ENCODE data around the gene EFHC2. TPM values are rescaled to one million over a fixed set of nuclear protein-coding genes. Genes with fewer than 3 reads are reported as not detected.

Gene EFHC2
- total RNA-seq, 1 donor from 2014 or later, result under 0.01 TPM

- DNase-seq (ENCODE audit: low read depth) (no peak), FAIRE-seq (no peak)
- no peak for TF ChIP-seq CTCF (IDR thresholded peaks at IDR 0.05; ENCODE audit: insufficient read depth, low read length, severe bottlenecking)
These were observed 6.1 kb upstream of the EFHC2 start for GRCh38 chrX:44349561-44349960.

GRCh38 chrX:44344687-44345086, 1.2 kb upstream of the EFHC2 start:
- DNase-seq (ENCODE audit: low read depth) (no peak), FAIRE-seq (no peak)
- H3K27me3 ChIP-seq (ENCODE audit: control insufficient read depth, insufficient read depth, low read length), result no peaks in the 10 kb centered on the region
- no peaks in the 10 kb centered on the region for H3K36me3 ChIP-seq (ENCODE audit: control insufficient read depth, insufficient read depth, low read length)
- no peak for TF ChIP-seq CTCF (IDR thresholded peaks at IDR 0.05; ENCODE audit: insufficient read depth, low read length, severe bottlenecking)
- no peak overlapping the region for H3K4me3 ChIP-seq (ENCODE audit: low read depth, low read length)

More at GRCh38 chrX:44349561-44349960, 6.1 kb upstream of the EFHC2 start:
- Histone ChIP-seq H3K4me3 (ENCODE audit: low read depth, low read length) (no peak overlapping the region), H3K27me3 (ENCODE audit: control insufficient read depth, insufficient read depth, low read length) (no peaks in the 10 kb centered on the region), H3K36me3 (ENCODE audit: control insufficient read depth, insufficient read depth, low read length) (no peaks in the 10 kb centered on the region)

DNA sequence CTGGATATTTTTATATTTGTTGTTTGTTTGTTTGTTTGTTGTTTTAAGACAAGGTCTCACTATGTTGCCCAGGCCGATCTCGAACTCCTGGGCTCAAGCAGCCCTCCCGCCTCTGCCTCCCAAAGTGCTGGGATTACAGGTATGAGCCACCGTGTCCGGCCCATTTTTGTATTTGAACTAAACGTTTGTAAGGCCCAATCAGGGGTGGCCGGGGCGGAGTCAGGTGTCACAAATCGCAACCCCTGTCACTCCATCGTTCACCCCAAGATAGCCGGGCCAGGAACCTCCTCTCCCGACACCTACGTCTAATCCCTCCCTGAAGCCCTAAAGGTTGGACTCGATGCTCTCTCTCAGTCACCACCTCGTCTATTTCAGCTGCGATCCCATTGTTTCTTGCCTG, 722 bp upstream of the EFHC2 start:
- no peaks in the 10 kb centered on the region for H3K27me3 ChIP-seq (ENCODE audit: control insufficient read depth, insufficient read depth, low read length)
- DNase-seq (ENCODE audit: low read depth), result peak; percentile 2
- no peak overlapping the region for H3K4me3 ChIP-seq (ENCODE audit: low read depth, low read length)
- H3K36me3 ChIP-seq (ENCODE audit: control insufficient read depth, insufficient read depth, low read length), result no peaks in the 10 kb centered on the region
- FAIRE-seq, result no peak
- TF ChIP-seq CTCF (IDR thresholded peaks at IDR 0.05; ENCODE audit: insufficient read depth, low read length, severe bottlenecking), result no peak

DNA sequence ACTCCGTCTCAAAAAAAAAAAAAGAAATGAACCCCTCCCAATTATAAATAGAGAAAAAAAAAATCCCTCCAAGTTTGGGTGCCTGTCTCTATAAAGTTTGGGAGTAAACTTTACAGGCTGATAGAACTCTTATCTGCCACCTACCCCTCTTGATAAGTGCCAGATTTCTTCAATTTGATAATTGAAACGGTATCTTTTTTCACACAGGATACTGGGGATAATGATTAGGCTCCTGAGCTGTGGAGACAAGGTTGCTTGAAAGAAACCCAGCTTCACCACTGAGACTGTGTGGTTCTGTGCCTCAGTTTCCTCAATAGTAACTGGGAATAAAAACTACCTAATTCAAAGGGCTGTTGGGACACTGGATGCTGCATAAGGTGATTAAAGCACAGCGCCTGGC, 606 bp downstream of the EFHC2 start:
- DNase-seq (ENCODE audit: low read depth) (no peak), FAIRE-seq (no peak)
- Histone ChIP-seq H3K36me3 (ENCODE audit: control insufficient read depth, insufficient read depth, low read length) (no peaks in the 10 kb centered on the region), H3K27me3 (ENCODE audit: control insufficient read depth, insufficient read depth, low read length) (no peaks in the 10 kb centered on the region), H3K4me3 (ENCODE audit: low read depth, low read length) (no peak overlapping the region)
- no peak for TF ChIP-seq CTCF (IDR thresholded peaks at IDR 0.05; ENCODE audit: insufficient read depth, low read length, severe bottlenecking)

- TF ChIP-seq CTCF (IDR thresholded peaks at IDR 0.05; ENCODE audit: insufficient read depth, low read length, severe bottlenecking), result no peak
- FAIRE-seq (no peak), DNase-seq (ENCODE audit: low read depth) (no peak)
These were observed 5.1 kb downstream of the EFHC2 start for GRCh38 chrX:44338361-44338760.

DNA sequence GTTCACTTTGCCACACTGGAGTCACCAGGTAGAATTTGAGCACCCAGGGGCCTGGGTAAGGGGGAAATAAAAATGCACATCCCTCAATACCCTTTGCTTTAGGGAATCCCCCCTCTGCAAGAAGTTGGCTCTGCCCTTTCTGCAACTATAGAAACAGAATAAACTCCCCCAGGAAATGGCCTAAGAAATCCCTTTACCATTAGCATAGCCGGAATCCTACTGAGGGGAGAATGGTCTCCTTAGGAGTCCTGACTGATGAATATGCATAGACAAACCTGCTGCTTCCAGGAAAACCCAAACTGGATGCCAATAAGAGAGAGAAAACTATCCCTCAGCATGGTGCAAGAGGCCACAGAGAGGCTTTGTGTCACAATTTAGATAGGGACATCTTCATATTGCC, 11.0 kb downstream of the EFHC2 start:
- H3K4me3 ChIP-seq (ENCODE audit: low read depth, low read length), result no peak overlapping the region
- H3K36me3 ChIP-seq (ENCODE audit: control insufficient read depth, insufficient read depth, low read length), result no peaks in the 10 kb centered on the region
- FAIRE-seq (no peak), DNase-seq (ENCODE audit: low read depth) (no peak)
- no peak for TF ChIP-seq CTCF (IDR thresholded peaks at IDR 0.05; ENCODE audit: insufficient read depth, low read length, severe bottlenecking)
- H3K27me3 ChIP-seq (ENCODE audit: control insufficient read depth, insufficient read depth, low read length), result no peaks in the 10 kb centered on the region

More at GRCh38 chrX:44338361-44338760, 5.1 kb downstream of the EFHC2 start:
- H3K27me3 ChIP-seq (ENCODE audit: control insufficient read depth, insufficient read depth, low read length), result no peaks in the 10 kb centered on the region
- no peaks in the 10 kb centered on the region for H3K36me3 ChIP-seq (ENCODE audit: control insufficient read depth, insufficient read depth, low read length)
- no peak overlapping the region for H3K4me3 ChIP-seq (ENCODE audit: low read depth, low read length)

Data from bronchial epithelial cell (primary cell).